Retina (tissue), 1 donor: ENCODE results near the gene LMAN1L.
A peak's percentile ranks its signal among the peaks of the same experiment; 100 is the strongest.

Experiments
- DNase-seq: peaks from one replicate; pipeline ENCODE4 v3.0.0-alpha.2; 2016

LMAN1L gene

DNA sequence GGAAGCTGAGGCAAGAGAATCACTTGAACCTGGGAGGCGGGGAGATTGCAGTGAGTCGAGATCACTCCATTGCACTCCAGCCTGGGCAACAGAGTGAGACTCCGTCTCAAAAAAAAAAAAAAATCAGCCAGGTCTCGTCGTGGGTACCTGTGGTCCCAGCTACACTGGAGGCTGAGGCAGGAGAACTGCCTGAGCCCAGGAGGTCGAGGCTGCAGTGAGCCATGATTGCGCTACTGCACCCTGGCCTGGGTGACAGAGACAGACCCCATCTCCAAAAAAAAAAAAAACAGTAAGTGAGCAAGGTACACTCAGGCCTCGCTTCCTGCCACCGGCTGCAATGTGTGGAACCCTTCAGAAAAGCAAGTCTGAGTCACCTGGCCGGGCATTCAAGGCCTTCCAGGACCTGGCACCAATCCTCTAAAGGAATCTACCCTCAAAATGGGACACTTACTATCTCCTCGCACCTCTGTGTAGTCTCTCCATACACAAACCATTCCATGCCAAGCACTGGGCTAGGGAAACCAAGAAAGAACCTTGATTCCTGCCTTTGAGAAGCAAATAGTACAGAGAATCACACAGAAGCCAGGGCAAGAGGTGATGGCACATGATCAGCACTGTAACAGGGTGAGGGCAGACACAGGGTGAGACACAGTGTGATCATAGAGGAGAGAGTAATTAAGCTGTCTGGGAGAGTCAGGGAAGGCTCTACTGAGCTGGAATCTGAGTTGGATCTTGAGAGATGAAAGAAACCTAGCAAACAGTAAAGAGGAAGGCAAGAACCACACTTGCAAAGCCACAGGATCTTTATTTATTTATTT is 50.8 kb downstream of the LMAN1L start:
- DNase-seq = no peak

DNA sequence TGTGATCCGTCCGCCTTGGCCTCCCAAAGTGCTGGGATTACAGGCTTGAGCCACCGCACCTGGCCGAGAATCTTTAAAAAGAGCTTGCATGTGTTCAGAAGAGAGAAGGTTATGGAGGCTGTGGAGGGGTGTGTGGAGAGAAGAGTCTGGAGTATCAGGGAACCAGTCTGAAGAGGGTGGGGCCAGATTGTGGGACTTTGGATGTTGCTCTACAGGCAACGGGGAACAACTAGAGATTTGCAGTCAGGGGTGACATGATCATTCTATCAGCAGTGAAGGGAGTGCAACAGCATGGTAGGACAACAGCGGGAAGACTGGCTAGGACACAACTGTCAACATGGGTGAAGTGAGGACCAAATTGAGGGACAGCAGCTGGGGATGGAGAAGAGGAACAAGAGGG is 51.7 kb downstream of the LMAN1L start:
- no peak for DNase-seq

DNA sequence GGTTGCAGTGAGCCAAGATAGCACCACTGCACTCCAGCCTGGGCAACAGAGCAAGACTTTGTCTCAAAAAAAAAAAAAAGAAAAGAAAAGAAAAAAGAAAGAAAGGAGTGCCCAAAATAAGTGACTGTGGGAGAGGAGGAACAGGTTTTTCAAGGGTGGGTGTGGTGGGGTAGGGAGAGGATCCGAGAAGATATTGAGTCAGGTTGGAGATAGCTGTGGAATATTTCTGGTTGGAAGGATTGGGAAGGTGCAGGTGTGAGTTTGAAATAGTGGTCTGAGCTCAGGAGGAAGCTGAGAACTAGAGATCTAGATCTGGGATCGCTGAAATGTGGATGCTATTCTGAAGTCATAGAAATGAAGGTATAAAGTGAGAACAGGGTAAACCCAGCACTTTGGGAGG is 52.7 kb downstream of the LMAN1L start:
- DNase-seq = no peak

DNA sequence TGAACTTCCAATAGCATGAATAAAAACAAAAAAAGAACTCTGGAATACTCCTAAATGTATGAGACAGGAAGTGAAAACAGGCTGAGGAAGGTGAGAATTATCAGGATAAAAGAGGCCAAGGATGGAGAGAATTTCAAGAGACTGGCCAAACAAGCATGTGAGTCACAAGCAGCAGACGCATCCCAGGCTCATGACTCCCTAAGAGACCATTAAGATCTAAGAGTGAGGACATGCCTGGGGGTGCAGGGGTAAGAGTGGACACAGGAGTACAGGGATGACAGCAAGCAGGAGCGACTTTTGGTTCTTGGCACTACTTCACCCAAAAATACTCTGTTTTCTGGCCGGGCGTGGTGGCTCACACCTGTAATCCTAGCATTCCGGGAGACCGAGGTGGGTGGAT is 53.5 kb downstream of the LMAN1L start:
- DNase-seq = no peak

DNA sequence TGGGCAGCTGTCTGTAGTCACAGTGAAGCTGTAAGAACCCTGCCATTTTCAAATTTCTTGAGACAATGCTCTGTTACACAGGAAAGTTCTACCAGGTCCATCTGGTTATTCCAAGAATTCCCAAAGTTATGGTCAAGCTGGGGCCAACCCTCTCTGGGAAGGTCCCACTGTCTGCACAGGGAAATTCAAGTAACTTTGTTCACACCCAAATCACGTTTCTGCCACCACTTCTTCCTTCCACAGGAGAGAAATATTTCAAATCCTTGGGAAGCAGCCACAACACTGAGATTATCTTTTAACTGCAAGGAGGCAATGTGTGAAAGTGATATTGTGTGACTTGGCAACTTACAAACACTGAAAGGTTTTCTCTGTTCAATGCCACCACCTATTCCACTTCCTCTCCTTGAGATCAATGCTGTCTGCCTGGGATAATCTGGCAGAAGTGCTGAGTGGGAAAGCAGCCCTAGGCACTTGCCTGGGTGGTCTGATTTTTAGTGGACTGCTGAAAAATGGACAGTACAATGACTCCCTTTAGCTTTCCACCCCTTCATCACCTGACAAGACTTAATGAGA is 54.9 kb downstream of the LMAN1L start:
- no peak for DNase-seq

DNA sequence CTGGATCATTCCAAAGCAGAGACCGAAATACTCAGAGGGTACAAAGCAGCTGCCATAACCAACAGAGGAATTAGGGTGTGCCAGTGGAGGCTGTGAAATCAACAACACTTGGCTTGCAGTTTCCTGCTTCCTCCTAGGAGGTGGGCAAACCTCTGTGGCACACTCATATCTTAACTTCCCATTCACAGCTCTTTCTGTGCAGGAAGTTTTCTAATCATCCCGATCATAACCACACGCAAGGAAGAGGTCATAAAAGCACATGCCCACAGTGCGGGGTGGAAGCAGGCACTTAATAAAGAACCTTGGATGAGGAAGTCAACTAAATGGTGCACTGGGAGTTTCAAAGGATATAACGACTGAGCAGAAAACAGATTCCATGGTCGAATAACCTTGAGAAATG is 55.4 kb downstream of the LMAN1L start:
- DNase-seq = no peak

DNA sequence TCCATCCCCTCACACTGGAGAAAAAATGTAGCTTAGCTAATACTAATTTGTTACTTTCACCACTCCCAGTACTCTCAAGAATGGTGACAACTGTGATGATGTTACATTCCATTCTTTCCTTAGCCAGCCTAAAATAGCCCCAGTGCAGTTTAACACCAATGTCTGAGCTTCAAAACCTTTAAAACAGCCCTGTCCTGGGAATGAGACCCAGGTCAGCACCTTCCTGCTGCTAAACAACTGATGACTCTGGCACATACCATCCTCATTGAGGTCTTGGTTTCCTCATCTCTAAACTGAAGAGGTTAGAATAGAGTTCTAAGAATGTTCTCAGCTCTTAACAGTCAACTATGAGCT is 56.7 kb downstream of the LMAN1L start:
- no peak for DNase-seq

DNA sequence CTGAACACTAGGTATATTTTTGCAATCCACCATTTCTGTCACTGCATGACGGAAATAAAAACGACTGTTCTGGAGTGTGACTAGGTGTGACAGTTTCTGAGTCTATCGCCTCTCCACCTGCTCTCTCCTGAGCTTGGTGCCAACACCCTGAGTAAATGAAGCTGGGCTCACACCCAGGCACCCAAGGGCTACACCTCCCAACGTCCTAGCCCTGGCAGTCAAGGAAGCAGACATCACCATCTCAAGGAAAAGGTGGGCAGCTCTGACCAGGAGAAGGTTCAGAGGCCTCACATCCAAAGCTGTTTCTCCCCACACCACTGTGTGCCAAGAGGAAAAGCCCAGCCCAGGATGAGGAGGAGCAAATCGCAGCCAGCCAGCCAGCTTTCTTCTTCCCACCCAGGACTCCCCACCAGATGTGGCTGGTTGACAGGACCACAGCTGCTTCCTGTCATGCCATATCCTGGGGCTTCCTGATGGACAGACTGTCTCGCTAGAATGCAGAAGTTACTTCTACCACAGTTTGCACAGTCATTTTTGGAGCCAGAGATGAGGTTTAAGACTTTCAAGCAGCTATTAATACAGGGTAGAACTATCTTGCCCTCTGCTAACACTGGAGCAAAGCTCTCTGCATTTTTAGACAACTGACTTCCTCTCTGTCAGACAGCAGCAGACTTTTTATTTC is 57.2 kb downstream of the LMAN1L start:
- no peak for DNase-seq

DNA sequence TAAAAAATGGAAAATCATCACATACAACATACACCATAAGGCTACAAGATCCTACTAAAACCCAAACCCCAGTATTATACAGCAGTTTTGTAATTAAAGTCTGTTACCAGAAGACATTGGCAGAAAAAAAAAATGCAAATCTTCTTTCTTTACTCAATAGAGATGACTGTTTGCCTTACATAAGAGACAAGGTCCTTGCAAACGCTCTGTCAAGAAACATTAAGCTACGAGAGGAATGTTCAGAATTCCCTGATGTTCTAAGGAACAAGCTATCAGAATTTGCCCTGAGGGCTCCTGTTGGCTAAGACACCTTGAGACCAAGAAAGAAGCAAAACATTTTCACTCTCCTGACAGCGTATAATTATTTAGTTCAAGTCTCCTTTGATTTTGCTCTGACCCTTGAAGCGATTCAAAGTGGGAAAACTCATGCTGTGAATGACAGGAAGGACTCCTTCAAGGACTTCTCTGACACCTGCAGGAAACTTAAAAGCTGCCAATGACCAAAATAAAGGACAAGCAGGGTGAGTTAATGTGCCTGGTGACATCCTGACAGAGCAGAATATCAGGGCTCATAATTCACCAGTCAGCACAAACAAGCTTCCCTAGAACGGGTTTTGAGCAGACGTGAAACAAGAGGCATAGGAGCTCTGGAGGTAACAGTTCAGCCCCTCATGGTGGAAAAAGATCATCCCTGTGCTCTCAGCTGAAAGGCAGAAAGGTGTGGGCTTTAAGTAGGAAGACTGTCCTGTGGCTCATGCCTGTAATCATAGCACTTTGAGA is 58.0 kb downstream of the LMAN1L start:
- DNase-seq = no peak

DNA sequence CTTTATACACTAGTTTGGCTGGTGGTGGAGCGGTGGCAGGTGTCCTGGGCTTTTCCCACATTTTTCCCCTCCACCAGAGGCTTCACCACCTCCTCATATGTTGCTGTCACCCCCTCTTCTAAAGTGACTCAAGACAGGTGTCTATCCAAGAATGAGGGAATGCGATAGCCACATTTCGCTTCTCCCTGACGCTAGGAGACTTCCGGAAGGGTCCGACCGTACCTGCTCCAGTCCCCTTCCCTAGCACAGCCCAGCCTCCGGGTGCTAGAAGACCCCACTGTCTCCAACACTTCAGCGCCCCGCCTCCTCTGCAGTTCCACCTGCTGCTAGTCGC is 60.0 kb downstream of the LMAN1L start:
- DNase-seq = no peak

DNA sequence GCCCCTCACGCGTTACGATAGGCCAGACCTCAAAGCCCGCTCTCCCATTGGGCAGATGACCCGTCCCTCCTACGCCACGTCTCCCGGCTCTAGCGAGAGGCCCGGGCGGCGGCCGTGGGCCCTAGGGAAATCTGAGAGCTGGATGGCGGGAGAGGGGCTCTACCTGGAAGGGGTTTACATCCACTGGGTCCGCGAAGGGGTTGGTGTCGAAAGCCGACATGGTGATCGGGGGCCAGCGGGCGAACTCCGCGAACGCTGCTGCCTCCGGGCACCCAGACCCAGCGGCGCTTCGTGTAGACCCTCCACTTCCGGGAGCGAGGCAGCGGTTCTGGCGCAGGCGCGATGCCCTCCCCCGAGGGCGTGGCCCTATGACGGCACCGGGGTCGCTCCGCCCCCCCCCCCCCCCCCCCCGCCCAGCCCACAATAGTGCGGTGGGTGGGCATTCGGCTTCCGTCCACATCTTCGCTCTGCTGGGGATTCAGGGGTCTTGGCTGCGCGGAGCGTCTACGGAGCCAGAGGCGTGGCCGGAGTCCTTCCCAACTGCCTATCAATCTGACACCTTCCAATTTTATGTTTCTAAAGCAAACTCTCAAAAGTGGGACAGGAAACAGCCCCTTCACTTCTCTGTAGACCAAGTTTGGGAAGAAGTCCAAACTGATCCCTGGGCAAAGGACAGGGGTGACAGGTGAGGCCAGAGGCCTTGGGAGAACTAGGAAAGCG is 60.6 kb downstream of the LMAN1L start, which contains the start of gene SCAMP2:
Gene SCAMP2, minus strand, starts transcription at position 330 of the 720 bp plus-strand sequence. Its CDS starts 110 bp downstream, at position 220.
- peak; percentile 100 for DNase-seq

DNA sequence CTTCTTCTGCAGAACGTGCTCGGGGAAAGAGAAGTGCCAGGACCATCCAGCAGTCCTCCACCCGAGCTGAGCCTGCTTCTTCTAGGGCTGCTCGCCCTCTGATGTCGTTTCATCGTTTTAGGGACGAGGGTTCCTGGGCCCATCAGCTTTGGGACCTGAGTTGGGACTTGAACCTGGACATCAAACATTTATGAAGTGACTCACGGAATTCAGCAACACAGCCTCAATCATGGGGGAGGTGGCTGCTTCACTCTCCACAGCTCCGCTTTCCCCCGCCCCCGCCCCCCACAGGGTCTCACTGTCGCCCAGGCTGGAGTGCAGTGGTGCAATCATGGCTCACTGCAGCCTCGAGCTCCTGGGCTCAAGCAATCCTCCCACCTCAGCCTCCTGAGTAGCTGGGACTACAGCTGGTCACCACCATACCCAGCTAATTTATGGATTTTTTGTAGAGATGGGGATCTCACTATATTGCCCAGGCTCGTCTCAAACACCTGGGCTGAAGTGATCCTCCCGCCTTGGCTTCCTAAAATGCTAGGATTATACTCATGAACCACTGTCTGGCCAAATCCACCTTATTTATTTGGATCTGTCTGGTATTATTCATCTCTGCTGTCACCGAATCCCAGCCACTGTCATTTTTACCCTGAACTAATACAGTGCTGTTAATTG is 61.3 kb downstream of the LMAN1L start:
- DNase-seq = no peak
